Suppressor macrophage treated with lipopolysaccharide for 4 hours (primary cell): ENCODE measurements around the gene RNASE9.
"Not testable (repeated sequence)": the region's sequence is repeated elsewhere in the genome, so short reads cannot be mapped to it uniquely, and the experiment has no call there.

Experiments
- DNase-seq: peaks from one replicate; pipeline ENCODE4 v3.0.0-alpha.2; 2020

The RNASE9 gene

GRCh38 chr14:20515846-20516245 is 45.0 kb downstream of the RNASE9 start:
- no peak for DNase-seq

- DNase-seq = no peak
These were observed 48.5 kb downstream of the RNASE9 start for GRCh38 chr14:20512177-20512905.

GRCh38 chr14:20508367-20508766 is 52.5 kb downstream of the RNASE9 start:
- no peak for DNase-seq

- DNase-seq = not testable (repeated sequence)
These were observed 53.3 kb downstream of the RNASE9 start for GRCh38 chr14:20507537-20507936.

- not testable (repeated sequence) for DNase-seq
These were observed 54.1 kb downstream of the RNASE9 start for GRCh38 chr14:20506752-20507151.

GRCh38 chr14:20506276-20506675 is 54.6 kb downstream of the RNASE9 start:
- not testable (repeated sequence) for DNase-seq
